C4-2B (cell line): Measurements from ENCODE around the gene MRPL41.

ENCODE experiments used
- CTCF ChIP-seq: fragments of 450-650 bp; conservative IDR thresholded peaks from 2 replicates; pipeline ENCODE4 v1.5.1; 2017; ENCODE audit warnings: mild to moderate bottlenecking
- ZFX ChIP-seq: fragments of 450-650 bp; IDR thresholded peaks from 2 replicates; pipeline ENCODE4 v1.6.1; 2017

DNA sequence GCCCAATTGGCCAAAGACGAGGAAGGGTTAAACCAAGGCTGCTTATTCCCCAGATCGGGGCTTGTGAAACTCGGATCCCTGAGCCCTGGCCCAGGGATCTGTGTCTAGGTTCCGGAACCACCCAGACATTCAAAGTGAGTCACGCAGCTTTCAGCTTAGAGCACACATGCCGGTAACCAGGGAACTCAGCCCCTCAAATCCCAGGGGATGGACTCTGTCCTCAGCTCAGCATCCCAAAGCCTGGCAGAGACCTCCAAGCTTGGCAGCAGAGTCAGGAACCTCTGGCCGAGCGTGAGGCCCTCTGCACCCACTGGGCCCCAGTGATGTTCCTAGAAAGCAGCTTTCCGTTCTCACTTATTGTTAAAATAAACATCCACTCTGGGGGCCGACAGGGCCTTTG, 6.6 kb upstream of the MRPL41 start:
- no peak for TF ChIP-seq CTCF
- no peak for TF ChIP-seq ZFX
